HG03135 (cell line): ENCODE results near the gene PRPF19.
A peak's percentile ranks its signal among the peaks of the same experiment; 100 is the strongest.

Experiments
- ATAC-seq: cut with Tn5 transposase; IDR thresholded peaks from one replicate; pipeline ENCODE4 v1.9.1; 2021; ENCODE audit warnings: mild to moderate bottlenecking, moderate library complexity; ENCODE audit not compliant: unreplicated experiment

PRPF19 gene

DNA sequence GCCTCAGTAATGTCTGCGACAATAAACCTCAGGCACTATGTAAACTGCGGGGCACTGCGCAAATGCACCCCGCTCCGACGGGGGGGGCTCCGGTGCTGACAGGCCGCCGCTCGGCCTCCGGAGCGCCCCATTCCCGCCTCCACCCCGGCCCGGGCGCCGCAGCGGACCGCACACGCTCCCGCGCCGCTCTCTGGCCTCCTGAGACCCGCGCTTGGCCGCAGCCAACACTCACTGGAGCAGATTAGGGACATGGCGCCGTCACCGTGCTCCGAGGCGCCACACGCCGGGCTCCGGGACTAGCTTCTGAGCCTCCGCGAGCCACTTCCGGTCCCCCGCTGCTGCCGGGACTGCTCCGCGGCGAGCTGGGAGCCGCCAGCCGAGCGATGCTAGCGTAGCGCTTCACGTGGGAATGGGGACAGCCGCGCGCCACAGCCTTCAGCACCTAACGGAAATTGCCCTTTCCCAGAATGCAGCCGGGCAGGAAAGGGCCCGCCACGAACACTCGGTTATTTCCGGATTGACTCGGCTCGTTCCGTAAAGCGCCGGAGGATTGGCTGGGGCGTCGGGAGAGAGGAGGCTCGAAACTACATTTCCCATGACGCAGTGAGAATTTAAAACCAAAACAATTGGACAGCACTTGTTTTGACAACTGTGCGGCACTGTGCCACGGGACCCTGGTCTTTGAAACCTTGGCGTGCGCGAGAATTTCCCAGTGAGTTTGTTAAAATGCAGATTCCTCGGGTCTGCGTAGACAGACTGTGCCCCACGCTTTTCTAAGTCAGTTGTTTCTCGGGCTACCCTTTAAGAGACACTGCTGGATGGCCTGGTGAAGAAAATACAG is at the start of gene PRPF19:
PRPF19 (minus strand) TSS at position 454 of the 841 bp plus-strand sequence; CDS start at position 251, 203 bp downstream.
- ATAC-seq = peak; percentile 67

DNA sequence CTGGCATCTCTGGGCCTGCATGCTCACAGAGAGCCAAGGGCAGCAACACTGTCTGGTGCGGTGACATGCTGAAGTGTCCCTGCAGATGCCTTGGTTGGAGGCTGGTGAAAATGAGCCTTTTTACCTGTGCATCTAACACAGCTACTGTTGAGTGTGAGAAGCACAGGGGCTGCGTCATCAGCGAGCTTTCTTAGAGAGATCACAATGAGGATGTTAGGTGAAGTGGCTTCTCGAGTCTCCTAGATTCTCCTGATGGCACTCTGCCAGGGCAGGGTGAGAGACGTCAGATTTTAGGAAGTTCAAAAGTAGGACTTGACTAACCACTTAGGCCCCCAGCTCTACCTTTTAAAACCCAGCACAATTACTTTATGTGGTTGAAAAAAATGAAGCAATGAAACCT is 49.2 kb upstream of the PRPF19 start:
- ATAC-seq = no peak

DNA sequence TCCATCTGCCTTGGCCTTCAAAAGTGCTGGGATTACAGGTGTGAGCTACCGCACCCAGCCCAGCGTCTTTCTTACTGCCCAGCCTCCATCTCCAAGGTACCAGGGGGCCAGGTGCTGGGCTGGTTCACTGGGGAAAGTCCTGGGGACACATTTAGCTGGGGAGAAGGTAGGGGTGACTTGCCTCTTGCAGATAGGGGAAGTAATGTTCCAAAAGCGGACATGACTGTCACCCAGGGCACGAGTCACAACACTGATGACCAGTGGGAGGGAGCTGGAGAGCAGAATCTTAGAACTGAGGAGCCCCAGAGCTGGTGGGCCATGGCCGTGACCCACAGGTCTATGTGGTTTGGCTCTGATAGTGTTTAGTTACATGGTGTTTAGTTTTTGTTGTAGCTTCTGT is 48.0 kb upstream of the PRPF19 start:
- no peak for ATAC-seq

GRCh38 chr11:60953781-60954180 is 47.4 kb upstream of the PRPF19 start:
- ATAC-seq = no peak

DNA sequence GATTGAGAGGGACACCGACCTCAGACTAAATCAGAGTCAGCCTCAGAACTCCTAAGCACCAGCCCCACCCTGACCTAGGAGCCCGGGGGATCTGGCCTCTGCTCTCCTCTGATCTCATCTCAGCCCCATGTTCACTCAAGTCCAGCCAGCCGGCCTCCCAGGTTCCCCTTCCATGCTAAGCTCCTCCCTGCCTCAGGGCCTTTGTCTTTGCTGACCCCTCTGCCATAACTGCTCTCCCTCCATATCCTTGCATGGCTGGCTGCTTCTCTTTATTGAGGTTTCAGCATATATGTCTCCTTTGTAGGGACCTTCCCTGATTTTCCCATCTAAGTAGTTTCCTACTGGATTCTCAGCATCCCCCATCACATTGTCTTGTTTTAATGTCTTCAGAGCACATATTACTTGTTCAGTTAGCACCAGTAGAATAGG is 46.4 kb upstream of the PRPF19 start:
- no peak for ATAC-seq

GRCh38 chr11:60951904-60952741 is 45.7 kb upstream of the PRPF19 start, which contains the start of gene SLC15A3:
SLC15A3 (minus strand) TSS chr11:60952176; CDS start chr11:60951551, 625 bp downstream.
- ATAC-seq = peak; percentile 76

DNA sequence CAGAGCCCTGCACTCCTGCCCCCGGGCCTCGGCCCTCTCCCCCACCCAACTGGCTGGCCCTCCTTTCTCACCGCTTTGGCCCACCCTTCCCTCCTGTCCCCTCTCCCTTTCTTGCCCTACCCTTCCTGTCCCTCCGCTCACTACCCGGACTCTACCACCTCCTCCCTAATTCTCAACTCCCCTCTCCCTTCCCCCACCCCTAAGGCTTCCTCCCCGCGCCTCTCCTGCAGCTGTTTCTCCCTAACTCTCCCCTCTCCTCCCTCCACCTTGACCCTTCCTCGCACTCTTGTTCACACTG is 45.2 kb upstream of the PRPF19 start:
- no peak for ATAC-seq

- no peak for ATAC-seq
These were observed 44.7 kb upstream of the PRPF19 start for GRCh38 chr11:60950933-60951605.

DNA sequence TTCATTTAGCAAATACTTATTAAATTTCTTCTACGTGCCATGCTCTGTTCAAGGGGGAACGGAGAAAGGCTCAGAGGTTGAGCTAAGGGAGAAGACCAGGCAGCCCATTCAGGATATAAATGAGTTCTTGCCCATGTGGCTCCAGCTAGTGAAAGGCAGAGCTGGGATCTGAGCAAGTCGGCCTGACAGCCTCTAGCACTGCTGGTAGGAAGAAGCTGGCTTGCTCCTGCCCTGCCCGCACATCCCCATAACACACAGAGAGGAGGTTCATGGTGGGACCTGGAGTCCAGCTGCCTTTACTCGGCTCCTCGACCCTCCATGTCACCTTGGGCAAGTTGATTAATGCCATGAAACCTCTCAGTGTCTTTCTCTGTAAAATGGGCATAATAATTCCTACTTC is 43.6 kb upstream of the PRPF19 start:
- no peak for ATAC-seq

GRCh38 chr11:60948250-60948649 is 41.9 kb upstream of the PRPF19 start:
- ATAC-seq = no peak

DNA sequence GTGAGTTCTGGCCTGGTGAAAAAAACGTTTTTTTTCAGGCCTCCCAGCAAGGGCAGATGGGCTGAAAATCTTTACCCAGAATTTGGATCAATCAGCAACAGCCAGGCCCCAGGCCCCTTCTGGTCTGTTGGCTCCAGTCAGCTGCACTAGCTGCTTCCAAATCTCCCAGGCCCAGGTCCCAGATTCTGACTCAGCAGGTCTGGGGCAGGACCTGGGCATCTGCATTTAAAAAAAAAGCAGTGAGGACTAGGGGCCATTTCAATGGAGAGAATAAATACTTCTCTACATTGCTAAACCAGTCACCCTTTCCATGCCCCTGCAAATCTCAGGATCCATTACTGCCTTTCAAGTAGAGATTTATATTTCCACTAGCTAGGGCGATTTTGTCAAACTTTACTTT is 41.3 kb upstream of the PRPF19 start:
- ATAC-seq = no peak

GRCh38 chr11:60946601-60947264 is 40.3 kb upstream of the PRPF19 start:
- ATAC-seq = no peak

GRCh38 chr11:60945295-60945667 is 38.9 kb upstream of the PRPF19 start:
- ATAC-seq = no peak

GRCh38 chr11:60944490-60945294 is 38.3 kb upstream of the PRPF19 start:
- ATAC-seq = no peak

DNA sequence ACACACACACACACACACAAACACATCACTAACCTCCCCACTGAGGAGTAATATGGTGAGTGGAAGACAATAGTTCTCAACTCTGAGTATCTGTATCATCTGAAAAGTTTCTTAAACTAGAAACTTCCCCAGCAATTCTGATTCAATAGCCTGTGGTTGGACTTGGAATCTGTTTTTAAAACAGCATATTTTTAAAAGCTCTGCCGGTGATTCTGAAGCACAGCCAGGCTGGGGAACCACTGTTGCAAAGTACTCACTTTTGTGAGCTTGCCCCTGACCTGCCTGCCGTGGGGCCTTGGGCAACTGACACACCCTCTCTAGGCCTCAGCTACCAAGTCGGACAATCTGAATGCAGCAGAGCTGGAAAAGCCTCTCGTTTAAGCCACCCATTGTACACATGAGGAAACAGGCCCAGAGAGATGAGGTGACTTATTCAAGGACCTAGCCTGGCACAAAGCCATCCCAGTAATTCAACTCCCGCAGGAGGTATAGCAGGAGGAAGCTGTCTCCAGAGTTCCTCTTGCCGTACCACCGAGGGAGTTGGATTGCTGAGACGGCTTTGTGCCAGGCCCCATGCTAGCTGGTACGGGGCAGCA is 36.7 kb upstream of the PRPF19 start:
- no peak for ATAC-seq

- no peak for ATAC-seq
These were observed 35.8 kb upstream of the PRPF19 start for GRCh38 chr11:60942219-60942618.

DNA sequence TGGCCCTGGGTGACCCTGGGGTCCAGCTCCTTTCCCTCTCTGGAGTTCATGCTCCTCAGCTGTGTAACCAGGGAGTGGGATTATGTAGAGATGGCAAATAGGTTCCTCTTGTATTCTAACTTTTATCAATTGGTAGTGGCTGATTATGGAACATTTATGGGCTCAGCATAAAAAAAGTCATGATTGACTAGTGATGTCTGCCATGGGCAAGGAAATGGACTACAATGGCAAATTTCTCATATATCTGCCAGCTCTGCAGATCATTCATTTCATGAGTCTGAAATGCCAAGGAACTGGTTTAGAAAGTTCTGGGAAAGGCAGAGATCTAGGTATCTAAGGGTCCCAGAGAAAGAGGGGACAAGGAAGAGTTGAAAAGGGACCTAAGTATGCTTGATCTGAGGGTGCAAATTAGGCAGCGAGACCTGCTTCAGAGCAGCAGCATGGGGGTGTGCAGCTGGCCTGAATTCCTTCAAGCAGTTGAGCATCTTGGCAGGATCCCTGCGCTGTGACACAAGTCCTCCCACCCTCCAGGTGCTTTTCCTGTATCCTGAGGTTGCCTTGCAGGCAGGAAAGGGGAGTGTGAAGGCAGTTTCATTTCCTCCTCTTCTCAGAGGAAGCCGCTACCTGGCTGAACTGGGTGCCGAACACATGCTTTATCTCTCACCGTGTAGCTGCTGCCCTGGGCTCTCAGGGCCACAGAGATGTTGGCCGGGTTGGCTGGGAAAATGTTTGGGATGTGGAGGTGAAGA is 35.2 kb upstream of the PRPF19 start:
- no peak for ATAC-seq

GRCh38 chr11:60939855-60940254 is 33.5 kb upstream of the PRPF19 start:
- ATAC-seq = no peak

GRCh38 chr11:60939301-60939700 is 32.9 kb upstream of the PRPF19 start:
- ATAC-seq = no peak
